OCI-LY3 (cell line): Measurements from ENCODE around the gene MTHFD1.

Experiments
- CTCF ChIP-seq: fragments of 200-600, 300-600 bp; sonication (generic); IDR thresholded peaks from 2 replicates; pipeline ENCODE4 v1.5.1; 2014; ENCODE audit warnings: antibody characterized with exemption, low read length, low read depth
- EZH2phosphoT487 ChIP-seq: fragments of 200-600 bp; shearing (Covaris generic); IDR thresholded peaks from 2 replicates; pipeline ENCODE4 v1.6.1; 2018; ENCODE audit warnings: antibody characterized with exemption, mixed run types, low read depth

GRCh38 chr14:64407329-64407728 is 19.2 kb downstream of the MTHFD1 start:
- TF ChIP-seq CTCF (no peak), EZH2phosphoT487 (no peak)
